Right atrium auricular region (tissue), 2 donors: Measurements from ENCODE around the gene FBXO3. TPM values are rescaled to one million over a fixed set of nuclear protein-coding genes. Genes with fewer than 3 reads are reported as not detected.
A peak's percentile ranks its signal among the peaks of the same experiment; 100 is the strongest.

Experiments used
- DNase-seq: peaks from one replicate; pipeline ENCODE4 v3.0.0-alpha.2; 2019; ENCODE audit warnings: low spot score
- H3K27ac ChIP-seq, 2 donors: fragments of 200-600 bp; sonication (generic); 1 replicate in 1 of 2; 2 replicates in 1 of 2; pipeline ENCODE4 v1.5.1; 2016 to 2019
- H3K27me3 ChIP-seq, 2 donors: fragments of 200-600 bp; sonication (generic); one replicate each; pipeline versions ENCODE4 v1.5.1 to v1.6.0; 2017 to 2019
- H3K36me3 ChIP-seq: fragments of 200-600 bp; sonication (generic); one replicate; pipeline ENCODE4 v1.5.1; 2016
- H3K4me1 ChIP-seq, 2 donors: fragments of 200-600 bp; sonication (generic); one replicate each; pipeline versions ENCODE4 v1.5.1 to v1.6.0; 2017 to 2019
- H3K4me3 ChIP-seq, 2 donors: fragments of 200-600 bp; sonication (generic); 1 replicate in 1 of 2; 2 replicates in 1 of 2; pipeline ENCODE4 v1.5.1; 2017 to 2019; ENCODE audit warnings: mild to moderate bottlenecking in 1 of 2, moderate library complexity in 1 of 2
- H3K9me3 ChIP-seq, 2 donors: fragments of 200-600 bp; sonication (generic); one replicate each; pipeline ENCODE4 v1.5.1; 2019
- total RNA-seq, 2 donors: library from RNA; depleted of rRNA; stranded (reverse); fragments of >200 nt; gene quantifications; one replicate each; pipeline ENCODE4 v1.1.0, GENCODE V29; 2016
- TF ChIP-seq, protein P1 (sequence below), 2 donors: fragments of 200-600 bp; sonication (generic); IDR thresholded peaks; one replicate each; pipeline ENCODE4 v1.5.1; 2019; ENCODE audit warnings: antibody characterized with exemption in 2 of 2

FBXO3 gene
- total RNA-seq, 2 donors from 2014 or later = 30.7 to 47.9 TPM

- no peak overlapping the region for H3K4me3 ChIP-seq
- TF ChIP-seq, protein P1, sequence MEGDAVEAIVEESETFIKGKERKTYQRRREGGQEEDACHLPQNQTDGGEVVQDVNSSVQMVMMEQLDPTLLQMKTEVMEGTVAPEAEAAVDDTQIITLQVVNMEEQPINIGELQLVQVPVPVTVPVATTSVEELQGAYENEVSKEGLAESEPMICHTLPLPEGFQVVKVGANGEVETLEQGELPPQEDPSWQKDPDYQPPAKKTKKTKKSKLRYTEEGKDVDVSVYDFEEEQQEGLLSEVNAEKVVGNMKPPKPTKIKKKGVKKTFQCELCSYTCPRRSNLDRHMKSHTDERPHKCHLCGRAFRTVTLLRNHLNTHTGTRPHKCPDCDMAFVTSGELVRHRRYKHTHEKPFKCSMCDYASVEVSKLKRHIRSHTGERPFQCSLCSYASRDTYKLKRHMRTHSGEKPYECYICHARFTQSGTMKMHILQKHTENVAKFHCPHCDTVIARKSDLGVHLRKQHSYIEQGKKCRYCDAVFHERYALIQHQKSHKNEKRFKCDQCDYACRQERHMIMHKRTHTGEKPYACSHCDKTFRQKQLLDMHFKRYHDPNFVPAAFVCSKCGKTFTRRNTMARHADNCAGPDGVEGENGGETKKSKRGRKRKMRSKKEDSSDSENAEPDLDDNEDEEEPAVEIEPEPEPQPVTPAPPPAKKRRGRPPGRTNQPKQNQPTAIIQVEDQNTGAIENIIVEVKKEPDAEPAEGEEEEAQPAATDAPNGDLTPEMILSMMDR (IDR thresholded peaks at IDR 0.05) = no peak
- no peak for DNase-seq
- H3K27me3 ChIP-seq = no peaks in the 10 kb centered on the region
- H3K27ac ChIP-seq = peak overlapping the region; percentile 65 to 67
- H3K9me3 ChIP-seq = no peaks in the 10 kb centered on the region
- H3K36me3 ChIP-seq = peaks cover 41% of the 10 kb centered on the region
- peaks cover 0 to 79% of the 10 kb centered on the region in 2 donors for H3K4me1 ChIP-seq
Measured at GRCh38 chr11:33706966-33707365, 67.4 kb downstream of the FBXO3 start.

DNA sequence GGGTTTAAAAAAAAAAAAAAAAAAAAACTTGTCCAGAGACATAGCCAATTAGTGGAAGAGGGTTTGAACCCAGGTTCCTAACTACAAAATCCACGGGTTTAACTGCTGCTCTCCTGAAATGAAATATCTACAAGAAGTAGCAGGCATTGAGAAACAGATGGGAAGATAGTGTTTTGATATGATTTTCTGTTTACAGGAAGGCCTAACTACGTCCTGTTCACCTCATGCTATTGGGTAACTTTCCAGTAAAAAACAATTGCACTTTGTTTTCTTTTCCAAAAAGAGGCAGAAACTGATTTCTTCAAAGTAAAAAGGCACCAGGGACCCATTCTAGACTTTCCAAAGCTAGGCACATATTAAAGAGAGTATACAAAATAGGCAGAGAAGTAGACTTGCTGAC, 67.8 kb downstream of the FBXO3 start:
- Histone ChIP-seq H3K4me3 (no peak overlapping the region), H3K27ac (peak overlapping the region; percentile 65 to 67), H3K9me3 (no peaks in the 10 kb centered on the region), H3K4me1 (peaks cover 0 to 83% of the 10 kb centered on the region in 2 donors), H3K27me3 (no peaks in the 10 kb centered on the region), H3K36me3 (peaks cover 37% of the 10 kb centered on the region)
- no peak for DNase-seq
- TF ChIP-seq, protein P1 (IDR thresholded peaks at IDR 0.05) = no peak

GRCh38 chr11:33704240-33705002, 69.9 kb downstream of the FBXO3 start:
- Histone ChIP-seq H3K27ac (peak overlapping the region; percentile 70 to 81), H3K4me1 (peaks cover 0 to 94% of the 10 kb centered on the region in 2 donors)
- TF ChIP-seq, protein P1 (IDR thresholded peaks at IDR 0.05) = no peak

DNA sequence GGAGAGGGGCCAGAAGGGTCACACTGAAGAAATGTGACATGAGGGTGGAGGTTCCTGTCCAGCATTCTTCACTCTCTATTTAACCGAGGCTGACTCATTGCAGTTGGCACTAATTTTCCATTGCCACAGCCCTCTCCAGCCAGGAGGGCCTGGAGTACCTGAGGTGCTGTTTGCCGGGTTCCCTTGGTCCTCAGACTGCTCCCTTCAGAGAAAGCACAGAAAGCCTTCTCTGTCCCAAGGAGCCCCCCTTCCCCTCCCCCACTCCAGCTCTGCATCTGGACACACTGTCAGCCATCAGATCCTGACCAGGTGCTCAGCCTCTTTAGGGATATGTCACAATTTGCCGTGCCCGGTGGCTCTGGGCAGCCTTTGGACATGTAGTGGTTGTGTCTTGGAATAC, 70.5 kb downstream of the FBXO3 start:
- Histone ChIP-seq H3K4me3 (no peak overlapping the region), H3K4me1 (peaks cover 0 to 91% of the 10 kb centered on the region in 2 donors), H3K9me3 (no peaks in the 10 kb centered on the region), H3K36me3 (peaks cover 12% of the 10 kb centered on the region), H3K27me3 (no peaks in the 10 kb centered on the region), H3K27ac (peak overlapping the region; percentile 70 to 81)
- no peak for DNase-seq
- TF ChIP-seq, protein P1 (IDR thresholded peaks at IDR 0.05) = no peak

More at GRCh38 chr11:33704240-33705002, 69.9 kb downstream of the FBXO3 start:
- Histone ChIP-seq H3K9me3 (no peaks in the 10 kb centered on the region), H3K27me3 (no peaks in the 10 kb centered on the region), H3K36me3 (peaks cover 18% of the 10 kb centered on the region), H3K4me3 (no peak overlapping the region)
- DNase-seq = no peak

DNA sequence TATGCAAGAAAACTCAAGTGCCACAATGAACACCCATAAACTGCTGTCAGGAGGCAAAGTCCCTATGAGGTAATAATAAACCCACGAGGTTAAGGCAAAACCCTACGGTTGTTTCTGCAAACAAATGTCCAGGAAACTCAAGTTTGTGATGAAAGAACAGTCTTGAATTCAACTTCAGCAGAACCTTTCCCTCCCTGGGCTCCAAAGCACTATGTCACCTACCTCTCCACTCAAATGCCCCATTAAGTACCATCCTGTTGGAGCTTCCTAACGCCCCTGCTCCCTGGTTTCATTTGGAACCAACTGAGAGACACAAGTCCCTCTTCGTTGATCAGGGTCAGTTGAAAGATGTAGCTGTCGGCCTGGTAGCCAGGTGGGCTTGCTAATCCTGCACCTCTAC, 71.1 kb downstream of the FBXO3 start:
- Histone ChIP-seq H3K27ac (peak overlapping the region; percentile 70 to 81), H3K27me3 (no peaks in the 10 kb centered on the region), H3K4me1 (peaks cover 0 to 85% of the 10 kb centered on the region in 2 donors), H3K4me3 (no peak overlapping the region), H3K36me3 (peaks cover 6% of the 10 kb centered on the region), H3K9me3 (no peaks in the 10 kb centered on the region)
- TF ChIP-seq, protein P1 (IDR thresholded peaks at IDR 0.05) = no peak
- DNase-seq = no peak
